Measurements from ENCODE around the gene EIF2B2.

GRCh38 chr14:74965486-74966153 is 37.1 kb upstream of the EIF2B2 start:
- TF ChIP-seq CTCF (IDR thresholded peaks at IDR 0.05): no peak
- TF ChIP-seq POLR2A (IDR thresholded peaks at IDR 0.05): no peak

Data from lower leg skin (tissue), 3 donors.